H1 (cell line): ENCODE data around the gene FSIP1. TPM values are rescaled to one million over a fixed set of nuclear protein-coding genes. Genes with fewer than 3 reads are reported as not detected.
A peak's percentile ranks its signal among the peaks of the same experiment; 100 is the strongest.

ENCODE experiments used
- ATF2 ChIP-seq: IDR thresholded peaks from 2 replicates; pipeline ENCODE4 v1.6.1; 2012; ENCODE audit warnings: low read length, inconsistent platforms
- CTBP2 ChIP-seq: IDR thresholded peaks from 2 replicates; pipeline ENCODE4 v1.7.0; 2011; ENCODE audit warnings: borderline replicate concordance, mild to moderate bottlenecking, moderate library complexity, mixed read lengths, low read length; ENCODE audit not compliant: insufficient read depth, insufficient read length
- CTCF ChIP-seq, 3 experiments: IDR thresholded peaks; 1 replicate in 2 of 3; 2 replicates in 1 of 3; pipeline versions ENCODE4 v1.5.1 to v1.6.1; 2011; ENCODE audit warnings: low read length in 3 of 3, mild to moderate bottlenecking in 3 of 3, inconsistent platforms in 2 of 3, low read depth in 1 of 3, moderate library complexity in 1 of 3; ENCODE audit not compliant: insufficient read depth in 1 of 3; ENCODE audit errors: control extremely low read depth in 1 of 3
- FOSL1 ChIP-seq: IDR thresholded peaks from 2 replicates; pipeline ENCODE4 v1.6.1; 2011; ENCODE audit warnings: mild to moderate bottlenecking, low read depth, low read length, moderate library complexity; ENCODE audit not compliant: insufficient read depth
- HDAC6 ChIP-seq: IDR thresholded peaks from one replicate; pipeline ENCODE4 v1.7.1; 2012; ENCODE audit warnings: low read depth, mild to moderate bottlenecking, inconsistent platforms, low read length, moderate library complexity
- KDM1A ChIP-seq: fragments of 200-600, 300-600 bp; sonication (generic); IDR thresholded peaks from 2 replicates; pipeline ENCODE4 v1.7.1; 2016; ENCODE audit warnings: mild to moderate bottlenecking, low read length, borderline replicate concordance
- MAX ChIP-seq: IDR thresholded peaks from 2 replicates; pipeline ENCODE4 v1.6.1; 2012; ENCODE audit warnings: inconsistent platforms
- RAD21 ChIP-seq, 2 experiments: IDR thresholded peaks in 1 of 2; conservative IDR thresholded peaks in 1 of 2; 2 replicates each; pipeline ENCODE4 v1.6.1; 2011; ENCODE audit warnings: low read depth in 2 of 2, low read length in 2 of 2, improper control_type of control experiment in 1 of 2, inconsistent platforms in 1 of 2, mild to moderate bottlenecking in 1 of 2, moderate library complexity in 1 of 2
- RNF2 ChIP-seq: fragments of 200-900, 300-1000 bp; sonication (generic); IDR thresholded peaks from 2 replicates; pipeline ENCODE4 v1.7.1; 2016; ENCODE audit warnings: borderline replicate concordance, low read depth, mild to moderate bottlenecking, antibody characterized with exemption, low read length; ENCODE audit not compliant: poor library complexity, severe bottlenecking; ENCODE audit errors: missing control alignments
- TBP ChIP-seq: IDR thresholded peaks from 2 replicates; pipeline ENCODE4 v1.6.1; 2011; ENCODE audit warnings: low read depth, low read length, improper control_type of control experiment
- polyA plus RNA-seq, 7 experiments: library from polyadenylated mRNA; depleted of rRNA in 3 of 7; stranded (reverse) in 5 of 7; unstranded in 2 of 7; fragments of >200 nt in 5 of 7; fragments of 200-250 nt in 2 of 7; gene quantifications; 1 replicate in 5 of 7; 2 replicates in 1 of 7; 4 replicates in 1 of 7; pipeline versions ENCODE4 v1.2.1 to v1.2.3, GENCODE V29; 2011 to 2013; ENCODE audit warnings: missing spikeins in 2 of 7, mixed read lengths in 2 of 7
- total RNA-seq: library from RNA; stranded (reverse); fragmentation: NEBNext Ultra II Directional; extraction: Animal tissue kit (Norgen Biotek cat#: 25700); gene quantifications from 2 replicates; pipeline ENCODE4 v1.2.1, GENCODE V29; 2021

The FSIP1 gene
- total and polyA plus RNA-seq, 2 of the 8 experiments (the other 6 are each of a cell fraction or from before 2014, with no cell fraction given) = 0.18 to 1.3 TPM

- TF ChIP-seq CTCF (IDR thresholded peaks at IDR 0.05; ENCODE audit: control extremely low read depth in 1 of 3, insufficient read depth in 1 of 3, low read depth in 1 of 3, low read length in 3 of 3) = peak in 1 of 3 experiments; percentile 22; a peak in 2 of 4 replicates
- TF ChIP-seq FOSL1 = no peak
- TF ChIP-seq KDM1A = no peak
- no peak for TF ChIP-seq CTBP2
- no peak for TF ChIP-seq MAX
- TF ChIP-seq ATF2 = peak; percentile 58; the same call in 1 of the 2 replicates
- no peak for TF ChIP-seq RNF2
- no peak for TF ChIP-seq RAD21 (IDR thresholded peaks at IDR 0.05 in 1 of 2, conservative IDR thresholded peaks at IDR 0.05 in 1 of 2; ENCODE audit: low read depth in 2 of 2, low read length in 2 of 2)
- TF ChIP-seq HDAC6 = no peak
- TF ChIP-seq TBP = no peak
Measured at GRCh38 chr15:39581242-39581792, 201.3 kb downstream of the FSIP1 start (continued).
